ENCODE data around the gene ABTB1. TPM values are rescaled to one million over a fixed set of nuclear protein-coding genes. Genes with fewer than 3 reads are reported as not detected.

The ABTB1 gene
- total and polyA plus RNA-seq, 2 of the 13 experiments (the other 11 are each of a cell fraction or from before 2014, with no cell fraction given): 0.42 to 14.5 TPM

DNA sequence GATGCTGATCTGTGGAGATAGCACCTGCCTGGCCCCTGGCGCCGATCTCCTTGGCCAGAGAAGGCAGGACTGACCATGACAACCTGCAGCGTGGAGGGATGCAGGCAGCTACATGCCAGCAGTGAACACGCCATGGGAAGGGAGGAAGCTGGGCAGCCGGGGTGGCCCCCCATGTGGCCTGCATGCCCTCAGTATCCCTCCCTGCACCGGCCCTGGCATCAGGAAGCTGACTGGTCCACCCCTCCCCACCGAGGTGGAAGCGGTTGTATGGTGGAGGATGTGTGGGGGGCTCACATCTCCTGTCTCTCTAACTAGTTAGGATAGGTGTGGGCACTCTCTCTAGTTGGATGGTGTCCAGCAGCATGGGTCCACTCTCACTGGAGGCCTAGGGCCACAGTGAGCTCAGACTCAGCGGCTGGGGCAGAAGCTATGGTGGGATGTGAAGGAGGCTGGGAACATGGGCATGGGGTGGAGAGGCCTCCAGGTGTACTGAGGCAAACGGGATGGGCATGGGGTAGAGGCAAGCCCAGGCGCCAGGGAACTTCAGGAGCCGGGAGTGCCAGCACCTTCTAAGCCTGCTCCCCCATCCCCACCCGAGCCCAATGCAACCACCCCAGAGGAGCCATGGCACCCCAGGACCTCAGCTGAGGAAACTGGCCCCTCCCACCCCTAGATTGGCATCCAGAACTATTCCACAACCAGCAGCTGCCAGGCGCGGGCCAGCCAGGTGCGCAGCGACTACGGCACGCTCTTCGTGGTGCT lies 1.8 kb upstream of the ABTB1 start:
- Histone ChIP-seq H3K36me3 (replicated peaks in 1 of 2; ENCODE audit: control insufficient read depth in 1 of 2, insufficient read depth in 2 of 2, low read length in 2 of 2) (no peaks in the 10 kb centered on the region), H3K9ac (ENCODE audit: insufficient read depth, low read depth, low read length) (no peak overlapping the region), H3K4me1 (ENCODE audit: insufficient read depth, low read length) (peaks cover 19% of the 10 kb centered on the region), H4K20me1 (ENCODE audit: insufficient read depth, low read length) (no peaks in the 10 kb centered on the region), H3K27me3 (ENCODE audit: control insufficient read depth in 1 of 2, insufficient read depth in 2 of 2, low read length in 2 of 2) (peaks cover 0 to 4% of the 10 kb centered on the region in 2 experiments; a peak in 1 of 5 replicates), H3K4me2 (ENCODE audit: low read depth, low read length) (no peak overlapping the region), H3K4me3 (replicated peaks in 1 of 3; ENCODE audit: insufficient read depth in 1 of 3, low read depth in 2 of 3, low read length in 3 of 3) (no peak overlapping the region), H3K27ac (ENCODE audit: extremely low read length, insufficient read depth, low read length) (no peak overlapping the region), H2AFZ (ENCODE audit: low read length) (no peak overlapping the region), H3K9me3 (ENCODE audit: low read length) (no peaks in the 10 kb centered on the region), H3K79me2 (ENCODE audit: insufficient read depth, low read length) (no peaks in the 10 kb centered on the region)
- ATAC-seq (no peak), FAIRE-seq (no peak), DNase-seq (ENCODE audit: low spot score) (no peak)
- POLR2A ChIA-PET: interaction anchor here (1.0 kb wide), 1 partner anchor 73 kb away, joined by 3 read pairs; the partner anchor contains the start of gene MCM2
- in situ Hi-C loops (cut with HindIII; ENCODE audit: extremely low pct_ligation_motif_present, low pct_unique_long_range_greater_than_20kb) (no loop called here), intact Hi-C loops (cut with micrococcal nuclease; ENCODE audit: unreplicated experiment) (no loop called here)
- TF ChIP-seq ZBTB1 (CRISPR knock-in tag; IDR thresholded peaks at IDR 0.05; ENCODE audit: borderline replicate concordance) (no peak), ZNF567 (CRISPR knock-in tag; IDR thresholded peaks at IDR 0.05; ENCODE audit: borderline replicate concordance) (no peak), TSC22D2 (CRISPR knock-in tag; IDR thresholded peaks at IDR 0.05; ENCODE audit: borderline replicate concordance) (no peak), ZBTB7A (CRISPR knock-in tag; IDR thresholded peaks at IDR 0.05) (no peak), JUNB (CRISPR knock-in tag; IDR thresholded peaks at IDR 0.05; ENCODE audit: borderline replicate concordance) (no peak), MED13 (CRISPR knock-in tag; IDR thresholded peaks at IDR 0.05) (no peak), ZNF331 (CRISPR knock-in tag; IDR thresholded peaks at IDR 0.05) (no peak), EP300 (IDR thresholded peaks at IDR 0.05; ENCODE audit: low read depth in 2 of 2, low read length in 2 of 2) (no peak), EP300 (CRISPR knock-in tag; IDR thresholded peaks at IDR 0.05; ENCODE audit: borderline replicate concordance) (no peak), RFX1 (IDR thresholded peaks at IDR 0.05) (no peak), ZNF34 (CRISPR knock-in tag; IDR thresholded peaks at IDR 0.05; ENCODE audit: borderline replicate concordance) (no peak), ZNF572 (CRISPR knock-in tag; IDR thresholded peaks at IDR 0.05) (no peak), ZNF792 (CRISPR knock-in tag; IDR thresholded peaks at IDR 0.05) (no peak)
- TF ChIP-seq, protein P1, sequence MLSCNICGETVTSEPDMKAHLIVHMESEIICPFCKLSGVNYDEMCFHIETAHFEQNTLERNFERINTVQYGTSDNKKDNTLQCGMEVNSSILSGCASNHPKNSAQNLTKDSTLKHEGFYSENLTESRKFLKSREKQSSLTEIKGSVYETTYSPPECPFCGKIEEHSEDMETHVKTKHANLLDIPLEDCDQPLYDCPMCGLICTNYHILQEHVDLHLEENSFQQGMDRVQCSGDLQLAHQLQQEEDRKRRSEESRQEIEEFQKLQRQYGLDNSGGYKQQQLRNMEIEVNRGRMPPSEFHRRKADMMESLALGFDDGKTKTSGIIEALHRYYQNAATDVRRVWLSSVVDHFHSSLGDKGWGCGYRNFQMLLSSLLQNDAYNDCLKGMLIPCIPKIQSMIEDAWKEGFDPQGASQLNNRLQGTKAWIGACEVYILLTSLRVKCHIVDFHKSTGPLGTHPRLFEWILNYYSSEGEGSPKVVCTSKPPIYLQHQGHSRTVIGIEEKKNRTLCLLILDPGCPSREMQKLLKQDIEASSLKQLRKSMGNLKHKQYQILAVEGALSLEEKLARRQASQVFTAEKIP (CRISPR knock-in tag; IDR thresholded peaks at IDR 0.05; ENCODE audit: borderline replicate concordance): no peak
- TF ChIP-seq, protein P2, sequence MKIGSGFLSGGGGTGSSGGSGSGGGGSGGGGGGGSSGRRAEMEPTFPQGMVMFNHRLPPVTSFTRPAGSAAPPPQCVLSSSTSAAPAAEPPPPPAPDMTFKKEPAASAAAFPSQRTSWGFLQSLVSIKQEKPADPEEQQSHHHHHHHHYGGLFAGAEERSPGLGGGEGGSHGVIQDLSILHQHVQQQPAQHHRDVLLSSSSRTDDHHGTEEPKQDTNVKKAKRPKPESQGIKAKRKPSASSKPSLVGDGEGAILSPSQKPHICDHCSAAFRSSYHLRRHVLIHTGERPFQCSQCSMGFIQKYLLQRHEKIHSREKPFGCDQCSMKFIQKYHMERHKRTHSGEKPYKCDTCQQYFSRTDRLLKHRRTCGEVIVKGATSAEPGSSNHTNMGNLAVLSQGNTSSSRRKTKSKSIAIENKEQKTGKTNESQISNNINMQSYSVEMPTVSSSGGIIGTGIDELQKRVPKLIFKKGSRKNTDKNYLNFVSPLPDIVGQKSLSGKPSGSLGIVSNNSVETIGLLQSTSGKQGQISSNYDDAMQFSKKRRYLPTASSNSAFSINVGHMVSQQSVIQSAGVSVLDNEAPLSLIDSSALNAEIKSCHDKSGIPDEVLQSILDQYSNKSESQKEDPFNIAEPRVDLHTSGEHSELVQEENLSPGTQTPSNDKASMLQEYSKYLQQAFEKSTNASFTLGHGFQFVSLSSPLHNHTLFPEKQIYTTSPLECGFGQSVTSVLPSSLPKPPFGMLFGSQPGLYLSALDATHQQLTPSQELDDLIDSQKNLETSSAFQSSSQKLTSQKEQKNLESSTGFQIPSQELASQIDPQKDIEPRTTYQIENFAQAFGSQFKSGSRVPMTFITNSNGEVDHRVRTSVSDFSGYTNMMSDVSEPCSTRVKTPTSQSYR (CRISPR knock-in tag; IDR thresholded peaks at IDR 0.05; ENCODE audit: borderline replicate concordance): no peak
- TF ChIP-seq, protein P3, sequence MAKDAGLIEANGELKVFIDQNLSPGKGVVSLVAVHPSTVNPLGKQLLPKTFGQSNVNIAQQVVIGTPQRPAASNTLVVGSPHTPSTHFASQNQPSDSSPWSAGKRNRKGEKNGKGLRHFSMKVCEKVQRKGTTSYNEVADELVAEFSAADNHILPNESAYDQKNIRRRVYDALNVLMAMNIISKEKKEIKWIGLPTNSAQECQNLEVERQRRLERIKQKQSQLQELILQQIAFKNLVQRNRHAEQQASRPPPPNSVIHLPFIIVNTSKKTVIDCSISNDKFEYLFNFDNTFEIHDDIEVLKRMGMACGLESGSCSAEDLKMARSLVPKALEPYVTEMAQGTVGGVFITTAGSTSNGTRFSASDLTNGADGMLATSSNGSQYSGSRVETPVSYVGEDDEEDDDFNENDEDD (CRISPR knock-in tag; IDR thresholded peaks at IDR 0.05; ENCODE audit: borderline replicate concordance): no peak
- BruUV-seq (replicated peaks): no TSS peak
- CTCF ChIA-PET (ENCODE audit: low intra/inter-chr PET ratio, low total read pairs): no interaction called here
- 93% methylated on average over 11 of the region's 20 CpGs for WGBS (ENCODE audit: low lambda C conversion rate)

All from HepG2 (cell line).